H9 (cell line): Measurements from ENCODE around the gene QPRT. TPM values are rescaled to one million over a fixed set of nuclear protein-coding genes. Genes with fewer than 3 reads are reported as not detected.
"Not testable (repeated sequence)": the region's sequence is repeated elsewhere in the genome, so short reads cannot be mapped to it uniquely, and the experiment has no call there.

Experiments
- DNase-seq: peaks from one replicate; pipeline ENCODE4 v3.0.0-alpha.2; 2017
- H2AFZ ChIP-seq: one replicate; pipeline ENCODE4 v1.6.1; 2013; ENCODE audit warnings: mild to moderate bottlenecking, low read length, control low read depth, moderate library complexity
- H2AK5ac ChIP-seq: 2 replicates; pipeline ENCODE4 v1.6.1; 2013; ENCODE audit warnings: low read length, control low read depth, mixed read lengths; ENCODE audit not compliant: insufficient read length
- H2BK120ac ChIP-seq: one replicate; pipeline ENCODE4 v1.6.1; 2013; ENCODE audit warnings: low read depth, mild to moderate bottlenecking, low read length, control low read depth, inconsistent platforms; ENCODE audit not compliant: poor library complexity, severe bottlenecking
- H2BK12ac ChIP-seq: 2 replicates; pipeline ENCODE4 v1.6.1; 2013; ENCODE audit warnings: low read length, control low read depth, mixed read lengths, low read depth; ENCODE audit not compliant: insufficient read length
- H2BK15ac ChIP-seq: 2 replicates; pipeline ENCODE4 v1.6.1; 2013; ENCODE audit warnings: low read depth, low read length, control low read depth
- H2BK20ac ChIP-seq: one replicate; pipeline ENCODE4 v1.6.1; 2013; ENCODE audit warnings: low read depth, mild to moderate bottlenecking, low read length, control low read depth, inconsistent platforms; ENCODE audit not compliant: poor library complexity, severe bottlenecking
- H2BK5ac ChIP-seq: 2 replicates; pipeline ENCODE4 v1.6.1; 2013; ENCODE audit warnings: low read length, control low read depth, mixed read lengths; ENCODE audit not compliant: insufficient read length
- H3K14ac ChIP-seq: 2 replicates; pipeline ENCODE4 v1.6.1; 2013; ENCODE audit warnings: low read length, control low read depth; ENCODE audit not compliant: insufficient read depth
- H3K18ac ChIP-seq: 2 replicates; pipeline ENCODE4 v1.6.1; 2013; ENCODE audit warnings: low read depth, mild to moderate bottlenecking, mixed read lengths, low read length, control low read depth; ENCODE audit not compliant: insufficient read length
- H3K23ac ChIP-seq: 2 replicates; pipeline ENCODE4 v1.6.1; 2013; ENCODE audit warnings: low read length, control low read depth, mixed read lengths, low read depth; ENCODE audit not compliant: insufficient read length
- H3K23me2 ChIP-seq: 2 replicates; pipeline ENCODE4 v1.6.1; 2013; ENCODE audit warnings: low read depth, mild to moderate bottlenecking, mixed read lengths, low read length, control low read depth; ENCODE audit not compliant: insufficient read length, poor library complexity, severe bottlenecking
- H3K27ac ChIP-seq: 2 replicates; pipeline ENCODE4 v1.5.1; 2013; ENCODE audit warnings: low read length, control low read depth, mixed read lengths, low read depth; ENCODE audit not compliant: insufficient read length
- H3K27me3 ChIP-seq: 2 replicates; pipeline ENCODE4 v1.6.1; 2013; ENCODE audit warnings: low read length, control low read depth, inconsistent platforms; ENCODE audit not compliant: insufficient read depth
- H3K4ac ChIP-seq: 2 replicates; pipeline ENCODE4 v1.6.1; 2013; ENCODE audit warnings: low read depth, mild to moderate bottlenecking, control low read depth, inconsistent platforms, low read length, moderate library complexity
- H3K4me1 ChIP-seq: 2 replicates; pipeline ENCODE4 v1.6.1; 2013; ENCODE audit warnings: low read length, control low read depth, inconsistent platforms; ENCODE audit not compliant: insufficient read depth
- H3K4me2 ChIP-seq: 2 replicates; pipeline ENCODE4 v1.6.1; 2013; ENCODE audit warnings: low read length, control low read depth, mixed read lengths; ENCODE audit not compliant: insufficient read length, insufficient read depth
- H3K56ac ChIP-seq: 2 replicates; pipeline ENCODE4 v1.6.1; 2013; ENCODE audit warnings: low read depth, mild to moderate bottlenecking, mixed read lengths, low read length, control low read depth; ENCODE audit not compliant: insufficient read length
- H3K79me1 ChIP-seq: 2 replicates; pipeline ENCODE4 v1.6.1; 2013; ENCODE audit warnings: low read depth, mild to moderate bottlenecking, moderate library complexity, low read length, control low read depth, inconsistent platforms; ENCODE audit not compliant: insufficient read depth, poor library complexity, severe bottlenecking
- H3K79me2 ChIP-seq: 2 replicates; pipeline ENCODE4 v1.6.1; 2013; ENCODE audit warnings: low read length, control low read depth, inconsistent platforms; ENCODE audit not compliant: insufficient read depth
- H3K9ac ChIP-seq: 2 replicates; pipeline ENCODE4 v1.6.1; 2013; ENCODE audit warnings: low read length, control low read depth, mixed read lengths; ENCODE audit not compliant: insufficient read length; ENCODE audit errors: extremely low read depth
- H3K9me3 ChIP-seq: one replicate; pipeline ENCODE4 v1.6.1; 2013; ENCODE audit warnings: low read depth, low read length, inconsistent platforms; ENCODE audit not compliant: control insufficient read depth
- H3T11ph ChIP-seq: one replicate; pipeline ENCODE4 v1.6.1; 2013; ENCODE audit warnings: mild to moderate bottlenecking, low read length, control low read depth, inconsistent platforms
- H4K20me1 ChIP-seq: one replicate; pipeline ENCODE4 v1.6.1; 2013; ENCODE audit not compliant: control insufficient read depth, insufficient read length, insufficient read depth
- H4K5ac ChIP-seq: 2 replicates; pipeline ENCODE4 v1.6.1; 2013; ENCODE audit warnings: low read depth, mild to moderate bottlenecking, mixed read lengths, low read length, control low read depth; ENCODE audit not compliant: insufficient read length
- H4K8ac ChIP-seq: replicated peaks from 2 replicates; pipeline ENCODE4 v1.6.1; 2013; ENCODE audit warnings: low read length, control low read depth, mixed read lengths, low read depth; ENCODE audit not compliant: insufficient read length
- H4K91ac ChIP-seq: 2 replicates; pipeline ENCODE4 v1.6.1; 2013; ENCODE audit warnings: low read depth, mild to moderate bottlenecking, moderate library complexity, mixed read lengths, low read length, control low read depth; ENCODE audit not compliant: insufficient read length
- H3K27ac Mint-ChIP-seq, 3 experiments: 2 replicates in 2 of 3; 3 replicates in 1 of 3; pipeline ENCODE4 v1.8.0; 2020 to 2021; ENCODE audit warnings: mixed read lengths in 3 of 3, mild to moderate bottlenecking in 1 of 3, moderate library complexity in 1 of 3
- H3K27me3 Mint-ChIP-seq: 2 replicates; pipeline ENCODE4 v1.8.0; 2021; ENCODE audit warnings: low read depth, mild to moderate bottlenecking, moderate library complexity, mixed read lengths
- H3K36me3 Mint-ChIP-seq, 3 experiments: 2 replicates in 2 of 3; 3 replicates in 1 of 3; pipeline ENCODE4 v1.8.0; 2020 to 2021; ENCODE audit warnings: low read depth in 3 of 3, mixed read lengths in 3 of 3; ENCODE audit not compliant: insufficient read depth in 1 of 3
- H3K4me1 Mint-ChIP-seq, 2 experiments: 2 replicates each; pipeline ENCODE4 v1.8.0; 2020; ENCODE audit warnings: mixed read lengths in 2 of 2
- H3K4me3 Mint-ChIP-seq, 2 experiments: 2 replicates in 1 of 2; 3 replicates in 1 of 2; pipeline ENCODE4 v1.8.0; 2020 to 2021; ENCODE audit warnings: mild to moderate bottlenecking in 2 of 2, mixed read lengths in 2 of 2, moderate library complexity in 1 of 2
- H3K9me3 Mint-ChIP-seq, 2 experiments: 2 replicates in 1 of 2; 3 replicates in 1 of 2; pipeline ENCODE4 v1.8.0; 2020; ENCODE audit warnings: mild to moderate bottlenecking in 2 of 2, mixed read lengths in 2 of 2, moderate library complexity in 1 of 2
- CTCF ChIP-seq: fragments of 200-600 bp; sonication (generic); conservative IDR thresholded peaks from 3 replicates; pipeline ENCODE4 v1.8.0; 2021; ENCODE audit warnings: antibody characterized with exemption, mild to moderate bottlenecking
- WGBS: extraction: QIAGEN DNeasy Blood & Tissue Kit; methylation state at CpG from one replicate; pipeline ENCODE4 v1.1.7; 2013; ENCODE audit warnings: missing lambda C conversion rate, low lambda C conversion rate, mixed read lengths; ENCODE audit not compliant: insufficient read length; ENCODE audit errors: extremely low coverage; 5-methylcytosine and 5-hydroxymethylcytosine counted together
- total RNA-seq: library from RNA; stranded (reverse); gene quantifications from 2 replicates; pipeline ENCODE4 v1.2.1, GENCODE V29; 2021

Gene QPRT
- total RNA-seq, 1 experiment from 2014 or later: 107 TPM

- H2BK12ac ChIP-seq, H3K36me3 Mint-ChIP-seq, H4K91ac ChIP-seq, H2BK20ac ChIP-seq, H3K79me2 ChIP-seq, H3K9ac ChIP-seq, H2AFZ ChIP-seq, H4K5ac ChIP-seq, H3K79me1 ChIP-seq, H3K4me1 ChIP-seq, H3K27ac ChIP-seq, DNase-seq, H3K4ac ChIP-seq, H2BK120ac ChIP-seq, H3K23ac ChIP-seq, H3K27ac Mint-ChIP-seq, H3K23me2 ChIP-seq, H3K56ac ChIP-seq, H3K4me2 ChIP-seq, H3K27me3 ChIP-seq, H4K8ac ChIP-seq, H2BK15ac ChIP-seq, H4K20me1 ChIP-seq, H3K18ac ChIP-seq, H3K4me1 Mint-ChIP-seq, H3K9me3 Mint-ChIP-seq, H3K27me3 Mint-ChIP-seq, H3K14ac ChIP-seq, H2BK5ac ChIP-seq, H3T11ph ChIP-seq, H3K4me3 Mint-ChIP-seq, H3K9me3 ChIP-seq, H2AK5ac ChIP-seq: not testable (repeated sequence)
- TF ChIP-seq CTCF: peak; percentile 27; the same call in 1 of the 3 replicates
- WGBS: no CpG with 5 or more reads among the region's 5 CpGs
Measured at GRCh38 chr16:29636368-29636767, 42.6 kb upstream of the QPRT start.

- H3K4me3 Mint-ChIP-seq, H3K27ac ChIP-seq, H4K8ac ChIP-seq, H3K79me1 ChIP-seq, H3K18ac ChIP-seq, H2BK15ac ChIP-seq, H3K14ac ChIP-seq, H3K4me1 ChIP-seq, H3K4me2 ChIP-seq, H3K9me3 ChIP-seq, H3K36me3 Mint-ChIP-seq, H3K4ac ChIP-seq, H3T11ph ChIP-seq, H3K27me3 ChIP-seq, H3K27ac Mint-ChIP-seq, H3K4me1 Mint-ChIP-seq, DNase-seq, H3K79me2 ChIP-seq, H2BK12ac ChIP-seq, H2BK120ac ChIP-seq, H3K9ac ChIP-seq, H3K56ac ChIP-seq, H3K9me3 Mint-ChIP-seq, H4K5ac ChIP-seq, H3K23me2 ChIP-seq, H2AFZ ChIP-seq, H4K91ac ChIP-seq, H2BK5ac ChIP-seq, H3K23ac ChIP-seq, H4K20me1 ChIP-seq, H3K27me3 Mint-ChIP-seq, H2BK20ac ChIP-seq, H2AK5ac ChIP-seq: not testable (repeated sequence)
- no CpG with 5 or more reads among the region's 8 CpGs for WGBS
Measured at GRCh38 chr16:29638751-29639150, 40.2 kb upstream of the QPRT start.
